ENCODE data around the gene KIF16B.

Gene KIF16B

DNA sequence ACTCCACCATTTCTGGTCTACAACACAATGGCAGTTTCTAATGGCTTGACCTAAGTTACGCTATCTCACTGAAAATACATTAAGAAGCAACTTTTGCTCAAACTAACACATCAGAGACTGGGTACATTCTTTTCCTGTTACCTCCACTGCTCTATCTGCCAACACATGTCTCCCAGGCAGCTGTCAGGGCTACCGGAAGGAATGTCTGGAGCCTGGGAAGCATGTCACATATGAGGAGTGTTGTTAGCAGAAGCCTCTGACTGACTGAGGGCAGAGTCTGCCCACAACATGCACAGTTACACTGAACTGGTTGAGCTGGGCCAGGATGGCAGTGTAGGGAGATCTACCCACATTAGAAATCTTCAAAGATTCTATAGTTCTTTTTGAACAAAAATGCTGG lies 264.5 kb downstream of the KIF16B start:
- no peak for DNase-seq (ENCODE audit: low read depth in 1 of 2, low spot score in 1 of 2)

DNA sequence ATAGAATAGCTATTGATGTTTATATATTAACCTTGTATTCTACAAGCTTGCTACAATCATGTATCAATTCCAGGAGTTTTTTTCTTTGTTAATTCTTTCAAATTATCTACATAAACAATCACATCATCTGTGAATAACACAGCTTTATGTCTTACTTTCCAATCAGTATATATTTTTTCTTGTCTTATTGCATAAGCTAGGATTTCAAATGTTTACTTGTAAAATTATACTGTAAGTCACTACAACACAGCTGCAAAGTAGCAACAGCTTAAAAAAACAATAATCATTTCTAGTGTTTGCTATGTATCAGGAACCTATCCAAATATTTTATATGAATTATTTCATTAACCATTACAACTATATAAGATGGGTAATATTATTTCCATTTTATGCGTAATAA lies 270.4 kb downstream of the KIF16B start:
- DNase-seq (ENCODE audit: low read depth in 1 of 2, low spot score in 1 of 2), result no peak

DNA sequence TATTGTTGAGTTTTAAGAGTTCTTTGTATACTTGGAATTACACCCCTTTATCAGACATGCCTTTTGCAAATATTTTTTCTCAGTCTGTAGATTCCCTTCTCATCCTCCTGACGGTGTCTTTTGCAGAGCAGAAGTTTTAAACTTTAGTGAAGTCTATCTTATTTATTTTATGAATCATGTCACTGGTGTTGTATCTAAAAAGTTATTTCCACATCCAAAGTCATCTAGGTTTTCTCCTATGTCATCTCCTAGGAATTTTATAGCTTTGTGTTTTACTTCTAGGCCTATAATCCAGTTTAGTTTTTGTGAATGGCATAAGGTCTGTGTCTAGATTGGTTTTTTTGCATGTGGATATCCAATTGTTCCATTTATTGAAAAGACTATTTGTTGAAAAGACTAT lies 271.3 kb downstream of the KIF16B start:
- no peak for DNase-seq (ENCODE audit: low read depth in 1 of 2, low spot score in 1 of 2)

DNA sequence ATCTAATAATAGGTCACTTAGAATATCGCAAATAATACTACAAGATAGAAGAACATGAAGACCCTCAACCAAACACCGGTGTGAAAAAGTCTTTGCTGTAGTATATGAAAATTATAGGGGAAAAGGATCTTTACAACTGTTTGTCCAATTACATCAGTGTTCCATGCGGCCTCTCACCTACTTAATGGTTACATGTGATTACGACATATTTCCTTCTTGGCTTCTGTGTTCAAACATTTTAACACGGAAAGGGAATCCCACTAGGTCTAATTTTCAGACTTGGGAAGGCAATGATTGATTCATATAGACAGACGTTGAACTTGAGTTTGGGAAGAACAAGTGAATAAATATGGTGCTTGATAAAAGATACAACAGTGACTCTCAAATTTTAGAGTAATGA lies 273.4 kb downstream of the KIF16B start:
- DNase-seq (ENCODE audit: low read depth in 1 of 2, low spot score in 1 of 2), result no peak

DNA sequence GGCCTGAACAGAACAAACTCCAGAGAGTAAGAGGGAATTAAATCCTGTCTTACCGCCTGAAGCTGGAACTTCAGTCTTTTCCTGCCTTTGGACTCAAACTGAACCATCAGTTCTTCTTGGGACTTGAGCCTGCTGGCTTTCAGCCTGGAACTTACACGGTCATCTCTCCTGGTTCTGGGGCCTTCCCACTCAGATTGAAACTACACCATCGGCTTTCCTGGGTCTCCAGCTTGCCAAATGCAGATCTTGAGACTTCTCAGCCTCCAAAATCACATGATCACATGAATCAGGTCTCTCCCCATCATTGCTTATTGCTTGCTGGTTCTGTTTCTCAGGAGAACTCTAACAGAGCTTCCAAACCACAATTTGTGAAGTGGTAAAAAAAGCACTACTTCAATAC lies 276.3 kb downstream of the KIF16B start:
- no peak for DNase-seq (ENCODE audit: low read depth in 1 of 2, low spot score in 1 of 2)

DNA sequence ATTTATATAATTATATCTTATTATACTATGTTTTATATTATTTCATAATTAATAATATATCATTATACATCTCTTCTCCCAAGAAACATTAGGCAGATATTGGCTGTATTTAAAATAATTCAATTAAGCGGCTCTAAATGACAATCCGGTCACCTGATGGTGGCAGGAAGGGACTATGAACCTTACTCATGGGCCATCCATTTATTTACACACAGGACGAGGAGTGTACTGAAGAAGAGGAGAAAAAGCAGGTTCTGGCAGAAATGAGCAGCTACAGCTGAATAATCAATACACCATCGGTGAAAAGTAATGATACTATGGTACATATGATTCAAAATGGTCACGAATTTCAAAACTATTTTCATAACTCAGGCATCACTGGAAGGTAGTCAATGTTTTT lies 277.7 kb downstream of the KIF16B start:
- no peak for DNase-seq (ENCODE audit: low read depth in 1 of 2, low spot score in 1 of 2)

DNA sequence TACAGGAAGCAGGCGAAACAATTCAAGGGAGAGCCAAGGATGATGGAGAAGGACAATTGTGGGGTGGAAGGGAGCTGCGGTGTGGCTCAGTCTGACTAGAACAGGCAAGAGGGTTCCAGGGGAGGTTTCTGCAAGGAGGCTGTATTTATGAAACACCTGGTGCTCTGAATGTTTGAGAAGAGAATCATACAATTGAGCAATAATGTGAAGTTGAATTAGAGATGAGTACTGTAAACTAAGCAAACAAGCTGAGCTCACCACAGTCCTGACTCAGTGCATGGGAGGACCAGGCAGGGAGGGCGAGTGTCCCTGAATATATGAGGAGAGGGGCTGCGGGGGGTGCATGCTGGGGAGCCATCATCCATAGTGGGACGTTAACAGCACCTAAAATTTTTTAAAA lies 279.7 kb downstream of the KIF16B start:
- DNase-seq (ENCODE audit: low read depth in 1 of 2, low spot score in 1 of 2), result no peak

DNA sequence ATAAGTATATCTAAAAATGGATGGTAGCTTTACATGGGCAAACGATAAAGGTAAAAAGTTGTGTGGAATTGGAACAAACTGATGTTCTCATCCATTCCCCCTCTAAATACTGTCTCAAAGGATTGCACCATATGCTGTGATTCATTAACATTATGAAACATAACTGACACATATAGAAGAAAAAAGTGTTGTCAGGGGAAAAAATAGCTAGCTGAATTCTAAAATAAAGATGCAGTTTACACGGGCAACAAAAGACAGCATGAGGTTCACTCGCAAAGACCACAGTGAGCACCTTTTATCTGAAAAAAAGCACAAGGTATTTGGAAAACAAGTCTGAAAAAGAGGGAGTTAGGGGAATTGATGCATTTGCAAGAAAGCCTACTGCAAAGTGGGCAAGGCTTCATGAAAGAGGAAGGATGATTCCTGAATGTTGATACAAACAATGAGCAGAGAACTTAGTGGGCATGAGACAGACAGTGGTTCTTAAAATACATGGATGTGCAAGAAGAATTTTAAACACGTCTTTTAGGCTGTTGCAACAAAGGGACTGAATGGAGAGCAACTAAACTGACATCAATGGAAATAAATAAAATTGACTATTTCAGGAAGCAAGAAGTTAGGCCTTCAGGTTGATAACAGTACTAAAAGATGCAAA lies 280.9 kb downstream of the KIF16B start:
- no peak for DNase-seq (ENCODE audit: low read depth in 1 of 2, low spot score in 1 of 2)

DNA sequence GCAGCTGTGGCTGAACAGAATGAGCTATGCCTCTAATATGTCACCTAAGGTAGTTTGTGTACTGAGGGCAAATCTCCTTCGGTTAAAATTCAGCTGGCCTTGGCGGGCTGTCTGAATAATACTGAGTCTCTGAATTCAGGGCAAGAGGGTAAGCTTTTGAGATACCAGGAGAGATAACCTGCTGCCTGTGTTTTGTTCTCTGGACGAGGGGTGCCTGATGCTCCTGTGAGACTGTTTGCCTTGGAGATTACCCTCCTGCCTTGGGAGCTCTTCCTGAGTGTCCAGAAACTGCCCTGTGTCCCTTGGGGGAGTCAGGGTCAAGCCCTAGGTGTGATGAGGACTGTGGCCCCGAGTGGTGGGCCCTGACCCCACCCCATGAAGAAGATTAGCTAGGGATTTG lies 282.9 kb downstream of the KIF16B start:
- DNase-seq (ENCODE audit: low read depth in 1 of 2, low spot score in 1 of 2), result no peak

DNA sequence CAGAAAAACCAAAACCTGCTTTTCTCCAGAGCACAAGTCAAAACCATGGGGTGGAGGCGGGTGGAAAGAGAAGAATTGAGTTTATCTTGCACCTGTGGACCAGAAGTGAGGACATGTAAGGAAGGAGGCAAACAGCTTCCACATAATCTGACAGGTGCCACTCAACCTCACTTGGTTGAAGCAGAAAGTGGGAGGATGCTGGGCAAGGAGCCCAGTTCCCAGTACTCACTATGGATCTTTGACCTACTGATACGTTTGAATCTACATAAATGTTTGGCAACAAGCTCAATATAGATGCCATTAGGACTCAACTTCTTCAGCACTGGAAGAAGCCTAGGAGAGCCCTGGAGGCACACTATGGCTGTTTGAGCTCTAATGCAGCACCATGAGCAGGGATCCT lies 285.5 kb downstream of the KIF16B start:
- DNase-seq (ENCODE audit: low read depth in 1 of 2, low spot score in 1 of 2), result no peak

DNA sequence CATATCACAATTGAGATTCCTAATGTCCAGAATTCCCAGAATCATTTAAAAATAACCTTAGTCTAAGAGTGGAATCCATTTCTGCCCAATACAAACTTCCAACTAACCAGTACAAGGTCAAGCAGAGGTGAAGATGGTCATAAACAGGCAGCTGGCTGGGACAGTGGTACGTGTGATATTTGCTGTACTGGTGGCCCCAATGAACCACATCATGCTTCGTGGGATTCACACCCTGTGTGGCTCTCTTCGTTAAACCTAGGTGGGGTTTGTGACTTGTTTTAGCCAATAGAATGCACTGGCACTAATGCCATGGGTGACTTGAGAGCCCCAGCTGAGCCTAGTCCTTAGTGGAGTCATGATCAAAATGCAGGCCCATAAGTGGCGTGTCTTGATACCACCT lies 286.6 kb downstream of the KIF16B start:
- no peak for DNase-seq (ENCODE audit: low read depth in 1 of 2, low spot score in 1 of 2)

DNA sequence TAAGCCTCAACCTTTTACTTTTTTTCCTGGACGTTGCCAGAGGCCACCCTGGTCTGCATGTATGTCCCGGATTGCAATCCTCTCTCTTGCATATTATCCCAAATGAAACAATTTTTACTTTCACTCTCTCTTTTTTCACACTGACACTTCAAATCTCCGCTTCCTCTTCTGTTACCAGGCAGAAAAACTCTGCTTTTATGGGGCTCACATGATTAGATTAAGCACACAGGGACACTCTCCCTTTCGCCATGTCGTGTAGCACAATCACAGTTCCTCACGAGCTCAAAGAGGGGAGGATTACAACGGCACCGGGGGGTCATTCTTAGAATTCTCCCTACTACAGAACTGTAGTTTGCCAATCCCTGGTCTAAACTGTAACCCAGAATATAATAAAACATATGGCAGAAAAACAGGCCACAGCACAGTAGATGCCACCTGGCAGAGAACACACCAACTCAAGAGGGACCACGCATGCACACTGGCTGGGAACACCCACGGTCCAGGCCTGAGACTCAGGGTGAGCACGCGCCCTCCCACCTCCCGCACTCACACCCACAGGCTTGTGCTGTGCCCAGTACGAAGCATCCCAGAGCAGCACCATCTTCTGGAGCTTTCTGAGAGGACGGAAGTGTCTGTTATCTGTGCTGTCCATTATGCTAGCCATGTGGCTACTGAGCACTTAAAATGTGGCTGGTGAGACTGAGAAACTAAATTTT lies 288.7 kb downstream of the KIF16B start:
- no peak for DNase-seq (ENCODE audit: low read depth in 1 of 2, low spot score in 1 of 2)

DNA sequence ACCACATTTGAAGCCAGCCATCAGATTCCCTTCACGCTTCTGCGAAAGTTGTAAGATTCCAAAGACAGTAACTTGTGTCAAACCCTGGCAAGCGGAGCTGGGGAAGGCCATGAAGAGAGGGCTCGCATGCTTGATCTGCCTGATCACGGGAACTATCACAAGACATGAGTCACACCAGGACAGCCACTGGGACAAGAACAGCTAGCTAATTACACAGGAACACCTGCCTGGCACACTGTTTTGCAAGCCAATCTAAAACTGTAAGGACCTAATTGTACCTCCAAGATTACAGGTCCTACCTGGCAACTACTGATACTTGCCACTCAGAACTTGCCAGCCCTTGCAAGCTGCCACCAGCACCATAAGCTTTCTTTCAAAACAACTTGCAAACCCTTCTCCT lies 289.3 kb downstream of the KIF16B start:
- no peak for DNase-seq (ENCODE audit: low read depth in 1 of 2, low spot score in 1 of 2)

DNA sequence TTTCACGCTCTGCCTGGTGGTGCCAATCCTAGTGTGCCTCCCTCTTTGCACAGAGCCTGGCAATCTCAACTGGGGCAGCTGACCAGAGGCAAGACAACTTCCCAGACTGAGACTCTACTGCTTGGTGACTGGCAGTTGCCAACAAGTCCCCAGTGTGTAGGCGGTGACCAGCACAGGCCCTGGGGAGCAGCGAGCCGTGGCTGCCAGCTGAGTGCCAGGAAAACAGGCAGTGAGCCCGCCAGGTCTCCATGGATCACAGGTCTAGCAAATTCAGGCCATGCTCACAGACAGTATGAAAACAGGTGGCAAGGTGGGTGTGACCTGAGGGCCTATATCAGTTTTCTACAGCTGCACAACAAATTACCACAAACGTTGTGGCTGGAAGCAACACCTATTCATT lies 289.9 kb downstream of the KIF16B start:
- DNase-seq (ENCODE audit: low read depth in 1 of 2, low spot score in 1 of 2), result no peak

DNA sequence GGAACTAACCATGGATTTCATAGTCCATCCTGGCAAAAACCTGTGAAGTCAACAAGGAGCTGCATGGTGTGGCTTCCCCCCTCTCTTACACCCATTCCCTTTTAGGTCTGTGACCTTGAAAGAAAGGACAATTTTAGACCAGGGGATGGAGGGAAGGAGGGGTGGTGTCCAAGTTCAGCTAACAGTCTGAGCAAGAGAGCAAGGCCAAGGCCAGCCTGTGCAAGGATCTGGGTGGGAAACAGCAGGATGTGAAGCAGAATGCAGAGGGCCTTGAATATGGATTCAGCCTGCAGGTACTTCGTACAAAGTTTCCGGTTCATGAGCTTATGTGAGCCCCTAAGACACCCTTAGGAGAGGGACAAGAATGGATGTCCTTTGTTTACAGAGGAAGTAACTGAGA lies 293.0 kb downstream of the KIF16B start:
- DNase-seq (ENCODE audit: low read depth in 1 of 2, low spot score in 1 of 2), result no peak

DNA sequence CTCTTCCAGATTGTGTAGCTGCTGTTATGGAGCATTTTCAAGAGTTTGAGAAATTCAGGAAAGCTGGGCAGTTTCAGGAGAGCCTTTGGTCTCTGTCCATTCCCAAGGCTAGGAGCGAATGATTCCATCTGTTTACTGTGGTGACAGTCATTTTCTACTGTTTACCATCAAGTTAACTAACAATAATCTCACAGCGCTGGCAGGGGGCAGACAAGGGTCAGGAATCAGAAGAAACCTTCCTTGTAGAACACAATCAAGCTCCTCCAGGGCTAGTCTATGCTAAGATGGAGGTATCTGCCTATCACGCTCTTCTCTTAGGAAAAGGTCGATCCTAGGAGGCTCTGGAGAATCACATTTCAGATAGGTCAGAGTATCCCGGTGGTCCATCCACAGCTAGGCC lies 293.9 kb downstream of the KIF16B start:
- no peak for DNase-seq (ENCODE audit: low read depth in 1 of 2, low spot score in 1 of 2)

DNA sequence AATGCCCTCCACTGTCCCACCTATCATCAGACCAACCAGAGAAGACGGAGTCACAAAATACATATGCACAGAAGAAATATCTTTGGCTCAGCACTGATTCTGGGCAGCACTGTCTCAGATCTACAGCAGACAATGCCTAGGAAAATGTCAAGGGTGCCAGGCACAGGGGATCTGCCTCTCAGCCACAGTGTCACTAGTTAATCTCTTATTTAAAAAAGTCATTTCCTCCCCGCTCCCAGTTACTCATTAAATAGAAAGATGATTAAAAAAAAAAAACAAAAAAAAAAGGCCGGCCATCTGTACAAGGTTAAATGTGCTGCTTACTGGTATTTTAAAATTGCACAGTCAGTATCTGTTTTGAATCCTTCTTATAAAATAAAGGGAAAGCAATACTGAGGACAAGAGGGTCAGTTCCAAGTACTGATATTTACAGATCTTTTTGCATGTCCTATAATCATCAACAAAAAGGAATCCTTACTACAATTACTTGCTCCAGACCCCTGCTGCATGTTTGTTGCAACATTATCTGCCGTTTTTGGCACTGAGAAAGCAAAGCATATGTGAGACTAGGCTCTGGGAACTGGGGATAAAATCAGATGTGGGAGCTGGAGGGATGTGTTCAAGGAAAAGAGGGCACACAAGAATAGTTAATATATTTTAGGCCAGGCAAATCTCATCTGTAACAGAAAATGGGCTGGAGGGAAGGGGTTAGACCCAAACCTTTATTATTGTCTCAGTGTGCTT lies 299.3 kb downstream of the KIF16B start:
- DNase-seq (ENCODE audit: low read depth in 1 of 2, low spot score in 1 of 2), result no peak

DNA sequence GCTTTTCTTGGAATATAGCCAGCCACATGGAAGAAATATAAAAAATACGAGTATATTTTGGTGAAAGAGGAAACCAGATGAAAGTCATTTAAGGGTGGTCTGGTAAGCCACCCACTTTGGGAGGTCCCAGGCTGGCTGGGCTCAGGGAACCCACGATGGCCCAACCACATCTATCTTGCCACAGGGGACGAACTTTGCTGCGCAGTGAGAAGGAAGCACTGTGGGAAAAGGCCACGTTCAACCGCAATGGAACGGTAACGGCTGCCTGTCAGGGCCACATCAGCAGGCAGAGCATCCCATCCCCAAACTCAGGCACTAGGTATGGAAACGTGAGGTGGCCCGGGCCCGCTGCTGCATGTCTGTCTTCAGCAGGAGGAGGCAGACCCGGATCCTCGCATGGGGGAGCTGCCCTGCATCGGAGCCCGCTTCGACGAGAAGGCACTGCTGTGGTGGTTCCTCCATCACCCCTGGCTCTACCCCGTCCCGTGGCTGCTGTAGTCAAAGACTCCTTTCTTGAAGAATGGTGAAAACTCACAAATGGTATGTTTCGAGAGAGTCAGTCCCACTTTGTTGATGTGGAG lies 300.4 kb downstream of the KIF16B start:
- no peak for DNase-seq (ENCODE audit: low read depth in 1 of 2, low spot score in 1 of 2)

DNA sequence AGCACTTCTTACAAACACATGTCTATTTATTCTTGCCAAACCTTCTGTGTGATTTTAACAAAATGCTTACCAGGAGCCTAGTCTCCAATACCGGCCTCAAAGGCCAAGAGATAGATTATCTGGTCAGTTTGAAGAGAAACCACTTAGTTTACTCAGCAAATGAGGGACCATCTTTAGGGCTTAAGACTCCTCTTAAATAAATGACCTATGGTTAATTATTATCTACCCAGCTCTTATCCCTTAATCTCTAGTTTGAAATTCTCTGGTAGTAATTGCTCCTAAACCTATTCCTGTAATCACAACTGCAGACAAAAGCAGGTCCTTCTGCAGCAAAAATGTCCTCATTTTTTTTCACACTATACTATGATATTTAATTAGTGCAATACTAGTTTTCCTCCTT lies 301.8 kb downstream of the KIF16B start:
- DNase-seq (ENCODE audit: low read depth in 1 of 2, low spot score in 1 of 2), result no peak

DNA sequence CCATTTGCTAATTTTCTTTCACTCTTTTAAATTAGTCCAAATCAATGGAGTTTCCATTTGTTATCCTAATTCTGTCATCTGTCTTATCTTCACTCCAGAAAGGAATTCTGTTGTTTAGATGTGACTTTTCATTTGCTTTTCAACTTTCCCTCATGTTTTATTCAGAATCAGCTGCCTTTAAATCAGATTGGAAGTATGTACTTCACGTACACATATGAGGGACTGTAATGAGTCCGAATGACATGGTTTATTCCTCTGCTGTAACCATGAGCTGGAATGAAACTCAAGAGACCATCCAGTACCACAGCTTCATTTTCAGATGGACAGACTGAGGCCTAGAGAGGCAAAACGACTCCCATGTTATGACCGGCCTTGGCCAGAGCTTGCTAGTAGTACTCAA lies 302.3 kb downstream of the KIF16B start:
- no peak for DNase-seq (ENCODE audit: low read depth in 1 of 2, low spot score in 1 of 2)

DNA sequence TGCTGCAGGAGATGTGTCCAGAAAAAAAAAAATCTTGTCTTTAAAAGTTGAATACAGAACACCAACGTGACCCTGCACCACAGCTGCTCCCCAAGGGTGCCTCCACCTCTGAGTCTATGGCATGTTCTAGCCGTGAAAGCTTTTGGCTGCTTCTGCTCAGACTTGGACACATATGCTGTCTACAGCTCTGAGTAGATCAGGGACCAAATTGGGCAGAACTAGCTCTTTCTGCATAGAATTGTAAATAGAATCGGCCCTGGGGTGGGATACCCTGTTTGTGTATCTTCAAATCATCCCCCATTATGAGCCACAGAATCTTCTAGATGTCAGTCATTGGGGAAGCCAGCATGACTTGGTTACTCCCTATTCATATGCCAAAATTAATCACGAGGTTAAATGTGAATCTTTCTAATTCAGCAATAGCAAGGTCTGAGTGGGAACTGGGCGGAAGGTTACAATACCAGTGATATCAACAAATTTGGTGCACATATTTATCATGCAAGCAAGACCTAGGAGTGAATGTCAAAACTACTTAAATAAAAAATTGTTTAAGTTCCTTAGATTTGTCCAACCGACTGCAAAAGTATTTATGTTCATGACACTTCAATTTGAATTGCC lies 302.8 kb downstream of the KIF16B start:
- no peak for DNase-seq (ENCODE audit: low read depth in 1 of 2, low spot score in 1 of 2)

DNA sequence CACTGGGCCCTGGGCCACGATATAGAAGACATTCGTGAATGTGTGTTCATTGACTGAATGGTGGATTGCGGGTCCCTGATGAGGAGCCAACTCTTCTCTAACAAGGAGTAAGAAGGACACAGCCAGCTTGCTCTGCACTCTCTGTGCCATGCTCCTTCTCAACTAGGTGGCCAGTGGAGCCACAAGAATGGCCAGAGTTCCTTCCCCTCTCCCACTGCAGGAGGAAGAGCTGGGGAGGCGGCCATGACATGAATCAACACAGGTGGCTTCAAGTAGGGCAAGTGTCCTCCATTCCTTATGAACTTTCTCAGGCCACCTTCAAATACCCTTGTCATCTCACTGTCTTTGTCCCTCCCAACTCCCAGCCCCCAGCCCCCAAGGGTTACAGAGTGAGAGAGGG lies 305.7 kb downstream of the KIF16B start:
- DNase-seq (ENCODE audit: low read depth in 1 of 2, low spot score in 1 of 2), result no peak
